HG02938 (cell line): ENCODE data around the gene OR52I2.

Experiments
- ATAC-seq: cut with Tn5 transposase; IDR thresholded peaks from one replicate; pipeline ENCODE4 v1.9.1; 2021; ENCODE audit warnings: mild to moderate bottlenecking, moderate library complexity; ENCODE audit not compliant: unreplicated experiment

OR52I2 gene

DNA sequence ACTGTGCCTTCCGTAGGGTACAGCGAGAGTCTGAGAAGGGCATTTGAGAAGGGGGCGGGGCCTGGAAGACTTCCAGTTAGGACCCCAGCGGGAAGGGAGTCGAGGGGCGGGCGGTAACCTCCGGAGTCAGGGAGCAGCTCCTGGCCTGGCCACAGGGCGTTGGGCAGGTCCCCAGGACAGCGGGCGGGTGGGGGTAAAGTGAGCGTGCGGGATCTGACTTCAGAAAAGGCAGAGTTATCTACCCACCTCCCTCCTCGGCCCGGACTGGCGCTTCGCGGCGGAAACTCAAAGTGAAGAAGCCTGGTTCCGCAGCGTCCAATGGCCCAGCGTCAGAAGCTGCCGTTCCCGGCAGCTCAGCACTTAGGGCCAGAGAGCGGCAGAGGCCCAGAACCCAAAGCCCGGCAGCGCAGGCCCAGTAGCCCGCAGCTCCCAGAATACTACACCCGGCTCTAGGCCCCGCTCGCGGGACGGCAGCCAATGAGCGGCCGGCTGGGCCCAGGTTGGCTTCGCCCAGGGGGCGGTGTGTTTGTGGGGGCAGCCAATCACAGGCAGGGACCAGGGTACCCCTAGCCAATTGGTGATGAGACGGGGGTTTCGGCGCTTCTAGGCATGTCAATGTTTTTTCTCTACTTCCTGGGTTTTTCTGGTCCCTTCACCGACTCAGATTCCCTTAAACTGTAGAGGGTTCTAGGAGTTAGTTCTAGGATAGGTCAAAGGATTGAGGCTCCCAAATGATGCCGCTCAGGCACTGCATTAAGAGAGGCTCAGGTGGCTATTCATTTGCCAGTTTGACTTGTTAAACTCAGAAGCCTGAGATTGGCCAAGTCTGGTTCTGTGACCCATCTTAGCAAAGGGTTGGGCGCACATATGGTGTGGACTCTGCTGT is 26.5 kb downstream of the OR52I2 start, which contains the start of gene TRIM68:
TSS of gene TRIM68 (minus strand) at position 451 of the 886 bp plus-strand sequence. CDS start 2,727 bp downstream, outside the sequence.
- peak; percentile 99 for ATAC-seq

DNA sequence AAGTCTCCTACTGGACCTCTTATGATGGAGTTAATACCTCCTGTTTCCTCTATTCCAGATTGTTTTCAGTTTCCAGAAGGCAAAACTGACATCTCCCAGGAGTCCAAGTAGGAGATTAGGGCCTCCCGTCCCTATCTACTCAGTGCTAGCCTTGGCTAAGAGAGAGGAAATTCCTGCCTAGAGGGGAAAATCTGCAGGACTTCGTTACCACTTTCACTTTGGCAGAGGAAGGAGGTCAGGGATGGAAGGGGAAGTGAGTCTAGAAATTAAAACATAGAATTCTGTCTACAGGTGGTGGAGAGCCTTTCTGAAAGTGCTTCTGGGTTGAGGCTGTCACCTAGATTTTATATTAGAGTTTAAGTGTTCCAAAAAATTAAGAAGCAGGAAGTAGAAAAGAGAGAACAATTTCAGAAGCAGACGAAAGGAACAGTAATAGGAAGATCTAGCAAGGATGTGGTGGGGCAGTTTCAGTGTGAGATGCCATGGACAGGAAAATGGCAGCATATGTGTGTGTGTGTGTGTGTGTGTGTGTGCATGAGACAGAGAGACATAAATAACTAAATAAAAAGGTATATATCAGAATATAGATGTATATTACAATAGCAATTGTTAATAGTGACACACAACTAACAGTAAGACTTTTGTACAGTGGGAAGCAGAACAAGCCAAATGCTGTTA is 28.9 kb downstream of the OR52I2 start:
- ATAC-seq: no peak

DNA sequence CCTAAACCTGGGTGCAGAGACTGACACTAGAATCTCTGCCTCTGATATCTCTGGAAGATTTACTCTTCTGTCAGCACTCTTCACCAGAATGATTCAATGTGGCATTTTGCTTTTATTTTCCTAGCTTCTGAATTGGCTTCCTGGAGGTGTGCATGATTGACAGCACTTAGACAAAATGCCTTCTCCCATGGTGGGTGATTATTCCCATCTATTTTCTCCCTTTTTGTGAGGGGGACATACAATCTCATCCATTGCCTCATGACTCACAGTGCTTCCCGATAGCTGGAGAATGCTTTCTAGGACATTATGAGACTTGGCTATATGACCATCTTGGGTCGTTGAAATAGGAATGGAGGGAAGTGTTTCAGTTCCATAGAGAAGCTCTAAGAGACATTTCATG is 30.4 kb downstream of the OR52I2 start:
- no peak for ATAC-seq

DNA sequence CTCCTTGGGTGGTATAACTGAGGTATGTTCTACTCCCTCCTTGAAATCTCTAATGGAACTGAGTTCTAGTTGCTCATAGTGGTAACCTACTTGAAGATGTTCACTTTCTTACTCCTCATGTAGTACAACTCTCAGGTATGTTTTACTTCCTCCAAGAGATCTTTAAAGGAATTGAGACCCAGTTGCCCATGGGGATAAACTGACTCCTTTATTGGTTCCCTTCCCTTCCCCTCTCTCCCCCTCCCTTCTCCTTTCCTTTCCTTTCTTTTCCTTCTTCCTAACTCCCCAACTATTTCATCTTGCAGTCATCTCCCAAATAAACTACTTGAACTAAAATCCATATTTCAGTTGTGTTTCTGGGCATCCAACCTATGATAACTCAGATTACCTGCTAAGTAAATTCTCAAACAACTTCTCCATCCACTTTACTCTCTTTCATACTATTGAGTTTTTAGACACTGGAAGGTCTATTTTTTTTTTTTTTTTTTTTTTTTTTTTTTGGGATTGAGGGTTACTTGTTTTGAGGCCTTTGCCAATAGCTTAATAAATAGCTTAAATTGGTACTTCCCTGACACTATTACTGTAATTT is 34.4 kb downstream of the OR52I2 start:
- ATAC-seq: no peak

DNA sequence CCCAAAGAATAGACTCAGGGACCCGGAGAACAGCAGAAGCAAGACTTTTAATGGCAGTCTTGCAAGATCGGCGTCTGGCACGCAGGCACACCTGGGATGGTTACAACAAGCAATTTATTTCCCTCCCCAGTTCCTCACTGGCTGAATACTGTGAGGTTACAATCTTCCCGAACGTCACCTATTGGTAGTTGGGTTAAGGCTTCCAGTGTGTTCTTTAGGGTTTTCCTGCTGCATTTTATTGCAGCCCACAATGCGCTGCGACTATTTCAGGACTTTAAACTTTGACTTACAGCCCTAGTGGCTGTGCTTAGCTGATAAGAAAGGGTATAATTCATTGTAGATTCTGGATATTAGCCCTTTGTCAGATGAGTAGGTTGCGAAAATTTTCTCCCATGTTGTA is 38.0 kb downstream of the OR52I2 start:
- ATAC-seq: no peak

DNA sequence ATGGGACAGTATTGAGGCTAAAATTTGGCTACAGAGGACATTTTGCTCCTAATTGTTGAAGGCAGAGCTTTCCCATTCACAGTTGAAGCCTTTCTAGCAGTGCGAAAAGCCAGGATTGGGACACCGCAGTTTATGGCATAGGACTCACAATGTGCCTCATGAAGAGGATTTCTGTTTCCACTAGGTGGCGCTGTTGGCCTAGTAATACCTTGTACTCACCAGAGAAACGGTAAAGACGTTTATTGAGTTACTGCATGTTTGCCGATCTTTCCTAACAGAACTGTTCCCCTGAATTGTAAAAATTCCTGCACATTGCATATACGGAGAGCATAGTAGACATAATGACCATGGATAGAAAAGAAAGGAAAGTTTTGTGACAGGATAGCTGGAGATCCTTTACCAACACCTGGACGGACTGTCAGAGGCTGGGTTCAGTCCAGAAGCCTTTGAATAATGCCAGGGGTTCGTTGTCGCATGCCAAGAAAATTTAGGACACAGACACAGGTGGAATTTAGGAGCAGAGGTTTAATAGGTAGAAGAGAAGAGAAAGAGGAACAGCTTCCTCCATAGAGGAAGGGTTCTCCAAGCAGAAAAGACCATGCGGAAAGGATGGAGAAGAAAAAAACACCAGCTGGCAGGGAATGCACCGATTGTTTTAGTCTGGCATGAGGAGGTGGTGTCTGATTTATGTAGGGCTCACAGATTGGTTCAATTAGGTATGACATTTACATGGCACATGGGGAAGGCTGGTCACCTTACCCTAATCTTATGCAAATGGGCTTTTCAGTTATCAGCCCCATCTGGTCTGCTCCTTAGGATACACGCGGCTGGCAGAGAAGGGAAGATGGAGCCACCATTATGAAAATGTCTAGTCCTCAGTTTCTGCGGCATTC is 44.9 kb downstream of the OR52I2 start:
- peak; percentile 78 for ATAC-seq

DNA sequence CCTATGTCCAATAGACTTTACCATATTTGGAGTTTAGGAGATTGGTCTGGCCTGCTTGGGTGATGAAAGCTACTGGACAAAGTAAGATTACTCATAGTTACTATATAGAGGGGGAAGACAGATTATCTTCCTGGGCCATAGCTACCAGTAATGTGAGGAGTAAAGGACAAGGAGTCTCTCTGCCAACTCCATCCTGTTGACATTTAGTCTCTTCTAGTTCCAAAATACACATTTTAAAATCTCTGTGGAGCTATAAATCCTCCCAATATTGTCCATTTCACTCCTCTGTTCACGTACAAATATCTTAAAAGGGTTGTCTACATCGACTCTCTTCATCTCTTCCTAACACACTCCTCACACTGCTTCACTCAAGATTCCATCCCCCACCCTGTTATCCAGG is 54.6 kb downstream of the OR52I2 start:
- ATAC-seq: no peak

DNA sequence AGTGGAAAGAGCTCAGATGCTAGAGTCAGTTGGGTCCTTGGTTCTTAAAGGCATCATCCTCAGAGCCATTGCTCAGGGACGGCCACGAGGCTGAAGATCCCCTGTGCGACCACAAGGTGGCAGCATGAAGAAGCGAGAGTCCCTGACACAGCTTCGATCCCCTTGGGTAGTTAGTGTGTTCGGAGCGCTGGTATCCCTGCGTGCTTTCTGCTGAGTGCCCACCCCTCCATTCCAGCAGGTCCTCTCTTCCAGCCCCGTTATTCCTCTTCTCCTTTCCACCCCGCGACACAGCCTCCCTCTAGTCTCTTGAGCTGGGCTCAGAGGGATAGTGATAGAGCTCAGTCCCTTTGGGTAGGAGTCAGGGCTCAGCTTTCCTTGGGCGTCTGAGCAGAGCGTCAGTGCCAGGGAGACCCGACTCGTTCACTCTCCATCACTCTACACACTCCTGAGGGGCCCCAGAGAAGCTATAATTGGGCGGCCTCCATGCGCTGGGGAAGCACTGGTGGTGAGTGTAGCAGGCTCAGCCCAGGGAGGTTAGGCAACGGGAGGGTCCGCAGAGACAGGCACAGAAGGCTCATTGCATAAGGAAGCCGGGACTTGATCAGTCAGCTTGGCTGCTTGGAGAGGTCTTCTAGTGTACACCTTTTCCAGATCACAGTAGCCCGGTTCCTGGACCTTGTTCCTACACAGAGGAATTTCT is 55.6 kb downstream of the OR52I2 start, which contains the start of gene OR51D1:
TSS of gene OR51D1 (plus strand) at position 516 of the 700 bp plus-strand sequence. CDS start 2,314 bp downstream, outside the sequence.
- peak; percentile 95 for ATAC-seq

DNA sequence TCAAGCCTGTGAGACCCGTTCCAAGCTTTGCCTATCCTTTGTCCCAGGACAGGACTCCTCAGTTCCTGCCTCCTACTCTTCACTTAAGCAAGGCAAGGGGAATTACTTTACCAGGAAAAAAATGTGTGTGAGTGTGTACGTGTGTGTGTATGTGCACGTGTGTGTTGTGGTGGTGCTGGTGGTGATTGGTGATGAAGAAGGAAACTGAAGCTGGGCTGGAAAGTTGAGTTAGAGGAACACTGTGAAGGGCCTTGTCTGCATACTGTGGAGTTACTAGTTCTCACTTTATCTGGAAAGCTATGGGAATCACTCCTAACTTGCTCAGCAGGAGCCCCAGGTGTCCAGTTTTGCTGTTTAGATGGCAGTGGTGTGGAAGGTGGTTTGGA is 56.1 kb downstream of the OR52I2 start:
- no peak for ATAC-seq

DNA sequence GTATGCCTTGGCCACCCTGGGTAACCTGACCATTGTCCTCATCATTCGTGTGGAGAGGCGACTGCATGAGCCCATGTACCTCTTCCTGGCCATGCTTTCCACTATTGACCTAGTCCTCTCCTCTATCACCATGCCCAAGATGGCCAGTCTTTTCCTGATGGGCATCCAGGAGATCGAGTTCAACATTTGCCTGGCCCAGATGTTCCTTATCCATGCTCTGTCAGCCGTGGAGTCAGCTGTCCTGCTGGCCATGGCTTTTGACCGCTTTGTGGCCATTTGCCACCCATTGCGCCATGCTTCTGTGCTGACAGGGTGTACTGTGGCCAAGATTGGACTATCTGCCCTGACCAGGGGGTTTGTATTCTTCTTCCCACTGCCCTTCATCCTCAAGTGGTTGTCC is 58.4 kb downstream of the OR52I2 start:
- ATAC-seq: no peak

DNA sequence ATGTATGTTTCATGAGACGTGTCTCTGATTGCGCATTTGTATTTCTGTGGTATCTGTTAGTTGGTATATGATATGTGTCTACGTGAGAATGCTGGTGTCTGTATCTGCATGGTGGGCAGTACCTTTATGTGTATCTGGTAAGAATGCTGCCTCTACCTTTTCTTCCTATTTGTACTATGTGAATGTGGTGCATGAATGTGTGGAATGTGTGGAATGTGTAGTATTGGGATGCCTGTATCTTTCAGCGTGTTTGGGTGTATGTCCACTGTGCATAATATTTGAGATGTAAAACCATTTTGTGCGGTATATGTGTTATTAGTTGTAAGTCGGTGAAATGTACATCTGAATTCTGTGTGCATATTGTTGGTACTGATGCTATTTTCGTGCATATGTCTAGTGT is 60.0 kb downstream of the OR52I2 start:
- ATAC-seq: no peak

DNA sequence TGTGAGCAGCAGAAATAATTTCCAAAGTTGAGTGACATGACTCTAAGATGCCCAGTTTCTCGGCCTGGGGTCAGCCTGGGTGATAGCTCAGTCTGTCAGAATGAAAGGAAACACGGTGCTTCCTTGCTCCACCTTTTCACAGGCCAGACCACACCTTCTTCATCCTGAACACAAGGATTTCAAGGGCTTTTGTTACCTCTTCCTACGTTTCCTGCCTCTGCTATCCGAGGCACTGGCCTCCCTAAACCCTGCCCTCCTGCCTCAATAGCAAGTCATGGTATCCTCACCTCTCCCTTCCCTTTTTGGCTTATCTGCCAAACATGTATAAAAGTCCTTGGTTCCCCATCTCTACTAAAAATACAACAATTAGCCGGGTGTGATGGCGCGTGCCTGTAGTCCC is 60.5 kb downstream of the OR52I2 start:
- no peak for ATAC-seq
